Lower leg skin (tissue), 4 donors: ENCODE results near the gene LMO4. TPM values are rescaled to one million over a fixed set of nuclear protein-coding genes. Genes with fewer than 3 reads are reported as not detected.

Experiments
- DNase-seq, 2 donors: peaks; one replicate each; pipeline ENCODE4 v3.0.0-alpha.2; 2019; ENCODE audit warnings: low spot score in 2 of 2
- H3K4me3 ChIP-seq: fragments of 200-600 bp; sonication (generic); 2 replicates; pipeline ENCODE4 v1.5.1; 2017; ENCODE audit warnings: mild to moderate bottlenecking, low read depth; ENCODE audit not compliant: poor library complexity, severe bottlenecking
- POLR2A ChIP-seq, 2 donors: fragments of 450-650 bp; IDR thresholded peaks; one replicate each; pipeline ENCODE4 v1.6.1; 2016 to 2017; ENCODE audit warnings: antibody characterized with exemption in 2 of 2, mild to moderate bottlenecking in 1 of 2, moderate library complexity in 1 of 2
- WGBS, 2 donors: methylation state at CpG; one replicate each; pipeline ENCODE4 v1.1.5; 2018; 5-methylcytosine and 5-hydroxymethylcytosine counted together
- intact Hi-C: fragments of 100-400 bp; cut with DNase I; formaldehyde crosslinking; loops from one replicate; pipeline ENCODE4 v1.15.0; 2023; ENCODE audit warnings: low total_unique reads
- total RNA-seq, 4 donors: library from RNA; depleted of rRNA; stranded (reverse); fragments of >200 nt; gene quantifications; one replicate each; pipeline ENCODE4 v1.1.0, GENCODE V29; 2016
- TF ChIP-seq, protein P1 (sequence below), 3 donors: fragments of 450-650 bp; IDR thresholded peaks; one replicate each; pipeline ENCODE4 v1.5.1; 2016; ENCODE audit warnings: antibody characterized with exemption in 3 of 3, mild to moderate bottlenecking in 3 of 3, moderate library complexity in 2 of 3

LMO4 gene
- total RNA-seq, 4 donors from 2014 or later = 21.2 to 63.3 (median 43.5) TPM

DNA sequence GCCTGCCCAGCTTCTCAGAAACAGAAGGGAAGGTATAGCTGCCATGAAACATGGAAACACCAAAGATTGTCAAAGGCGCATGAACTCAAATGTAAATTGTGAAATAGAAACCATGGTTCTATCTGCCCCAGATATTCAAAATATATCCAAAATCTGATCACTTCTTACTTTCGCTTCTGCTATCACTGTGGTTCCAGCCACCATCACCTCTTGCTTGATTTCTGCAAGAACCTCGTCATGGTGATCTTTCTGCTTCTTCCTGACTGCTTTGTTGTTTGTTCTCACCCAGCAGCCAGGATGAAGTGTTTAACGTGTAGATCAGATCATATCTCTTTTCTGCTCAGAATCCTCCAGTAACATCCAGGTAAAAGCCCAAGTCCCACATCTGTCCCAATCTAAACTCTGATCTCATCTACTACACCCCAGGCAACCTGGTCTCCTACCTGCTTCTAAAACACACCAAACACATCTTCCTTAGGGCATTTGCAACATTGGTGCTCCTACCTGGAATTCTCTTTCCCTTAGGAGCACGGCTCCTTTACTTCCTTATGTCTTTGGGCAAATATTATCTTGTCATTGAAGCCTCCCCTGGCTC, 10.5 kb upstream of the LMO4 start:
- DNase-seq = no peak
- H3K4me3 ChIP-seq = no peak overlapping the region
- intact Hi-C loops = no loop called here
- TF ChIP-seq, protein P1, sequence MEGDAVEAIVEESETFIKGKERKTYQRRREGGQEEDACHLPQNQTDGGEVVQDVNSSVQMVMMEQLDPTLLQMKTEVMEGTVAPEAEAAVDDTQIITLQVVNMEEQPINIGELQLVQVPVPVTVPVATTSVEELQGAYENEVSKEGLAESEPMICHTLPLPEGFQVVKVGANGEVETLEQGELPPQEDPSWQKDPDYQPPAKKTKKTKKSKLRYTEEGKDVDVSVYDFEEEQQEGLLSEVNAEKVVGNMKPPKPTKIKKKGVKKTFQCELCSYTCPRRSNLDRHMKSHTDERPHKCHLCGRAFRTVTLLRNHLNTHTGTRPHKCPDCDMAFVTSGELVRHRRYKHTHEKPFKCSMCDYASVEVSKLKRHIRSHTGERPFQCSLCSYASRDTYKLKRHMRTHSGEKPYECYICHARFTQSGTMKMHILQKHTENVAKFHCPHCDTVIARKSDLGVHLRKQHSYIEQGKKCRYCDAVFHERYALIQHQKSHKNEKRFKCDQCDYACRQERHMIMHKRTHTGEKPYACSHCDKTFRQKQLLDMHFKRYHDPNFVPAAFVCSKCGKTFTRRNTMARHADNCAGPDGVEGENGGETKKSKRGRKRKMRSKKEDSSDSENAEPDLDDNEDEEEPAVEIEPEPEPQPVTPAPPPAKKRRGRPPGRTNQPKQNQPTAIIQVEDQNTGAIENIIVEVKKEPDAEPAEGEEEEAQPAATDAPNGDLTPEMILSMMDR (IDR thresholded peaks at IDR 0.05) = no peak
- TF ChIP-seq POLR2A (IDR thresholded peaks at IDR 0.05) = no peak
- 63 to 64% methylated on average over 5 of the region's 5 CpGs for WGBS, 2 donors

DNA sequence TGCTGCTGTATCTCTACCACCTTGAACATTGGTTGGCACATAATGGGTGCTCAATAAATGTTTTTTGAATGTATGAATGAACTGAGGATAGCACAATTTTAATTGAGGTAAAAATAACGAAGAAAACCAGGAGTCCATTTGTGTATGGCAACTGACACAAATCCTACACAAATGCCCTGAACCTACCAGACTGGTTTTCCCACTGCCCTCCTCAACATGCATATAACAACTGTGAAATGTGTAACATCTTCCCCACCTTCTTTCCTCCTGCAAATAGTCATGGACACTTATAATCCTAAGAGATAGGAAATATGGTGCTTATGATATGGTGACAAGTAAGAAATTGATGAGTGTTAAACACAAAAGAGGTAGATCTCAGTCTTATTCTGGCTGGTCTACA, 9.9 kb upstream of the LMO4 start:
- WGBS, 2 donors = 60 to 70% methylated on average over 1 of the region's 1 CpG
- TF ChIP-seq, protein P1 (IDR thresholded peaks at IDR 0.05) = no peak
- TF ChIP-seq POLR2A (IDR thresholded peaks at IDR 0.05) = no peak
- intact Hi-C loops = no loop called here
- DNase-seq = no peak
- H3K4me3 ChIP-seq = no peak overlapping the region

DNA sequence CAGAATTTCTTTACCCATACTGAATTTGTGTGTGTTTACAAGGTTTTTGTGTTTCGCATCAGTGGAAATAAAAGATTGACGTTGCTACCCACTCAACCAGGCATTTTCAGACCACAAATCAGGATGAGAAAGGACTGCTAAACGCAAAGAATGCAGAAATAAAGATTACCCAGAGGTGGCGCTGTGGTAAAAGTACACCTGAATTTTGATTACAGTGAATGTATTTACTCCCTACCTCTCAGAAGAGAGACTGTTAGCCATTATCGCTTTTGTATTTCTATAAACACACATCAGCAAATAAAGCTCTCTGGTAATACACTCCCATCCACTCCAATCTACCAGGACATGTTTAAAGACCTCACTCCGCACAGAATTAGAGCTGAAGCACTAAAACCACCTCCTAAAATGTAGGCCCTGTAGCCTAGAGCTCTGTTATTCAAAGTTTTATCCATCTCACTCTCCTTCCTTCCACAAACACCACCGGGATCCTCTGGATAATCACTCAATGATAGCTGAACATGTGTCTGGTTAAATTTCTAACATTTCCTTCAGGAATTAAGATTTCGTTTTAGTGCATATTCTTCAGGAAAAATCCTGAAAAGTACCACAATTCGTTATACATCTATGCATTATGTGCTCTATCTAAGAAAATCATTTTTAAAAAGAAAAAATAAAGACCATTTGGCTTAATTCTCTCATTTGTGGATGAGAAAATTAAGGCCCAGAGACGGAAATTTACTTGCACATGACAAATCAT, 2.5 kb upstream of the LMO4 start:
- intact Hi-C loops = no loop called here
- TF ChIP-seq, protein P1 (IDR thresholded peaks at IDR 0.05) = peak in 1 of 3 donors; percentile 30
- TF ChIP-seq POLR2A (IDR thresholded peaks at IDR 0.05) = no peak
- H3K4me3 ChIP-seq = no peak overlapping the region
- DNase-seq = no peak
- 43 to 45% methylated on average over 10 of the region's 10 CpGs for WGBS, 2 donors

DNA sequence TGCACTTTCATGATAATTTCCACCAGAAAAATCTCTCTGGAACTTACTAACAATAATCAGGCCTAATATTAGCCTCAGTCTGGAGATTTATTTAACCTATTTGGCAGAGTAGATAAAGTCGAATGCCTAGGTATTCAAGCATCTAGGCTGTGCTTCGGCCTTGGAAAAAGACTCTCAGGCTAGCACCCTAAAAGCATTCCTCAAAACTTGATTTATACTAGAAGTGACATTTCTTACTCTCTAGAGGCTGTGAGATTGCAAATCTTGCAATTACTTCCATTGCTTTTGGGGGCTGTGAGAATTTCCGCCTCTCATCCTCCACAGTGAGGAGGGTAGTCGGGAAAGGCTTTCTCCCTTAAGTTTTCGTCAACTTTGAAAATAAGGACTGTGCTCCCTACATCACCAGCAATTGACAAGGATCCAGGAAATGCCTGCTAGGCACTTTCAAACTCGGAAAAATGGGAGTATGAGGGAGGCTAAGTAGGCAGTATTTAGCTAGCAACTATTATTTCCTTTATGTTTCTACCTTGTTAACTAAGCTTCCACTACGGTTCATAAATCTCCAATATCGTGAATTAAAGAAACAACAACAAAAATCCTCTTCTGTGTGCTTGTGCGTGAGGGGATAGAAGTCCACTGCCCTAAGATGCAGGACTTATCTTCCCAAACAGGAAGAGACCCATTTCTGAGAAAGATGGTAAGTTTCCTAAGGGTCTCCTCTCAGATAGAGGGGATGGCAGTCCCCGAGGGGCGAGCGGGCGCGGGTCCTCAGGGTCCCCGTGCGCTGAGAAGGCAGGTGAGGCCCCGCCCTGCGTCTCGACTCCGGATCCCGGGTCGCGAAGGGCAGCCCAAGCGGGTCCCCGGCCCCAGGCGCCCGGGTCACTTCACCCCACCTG, 1.1 kb upstream of the LMO4 start:
- intact Hi-C loops = no loop called here

DNA sequence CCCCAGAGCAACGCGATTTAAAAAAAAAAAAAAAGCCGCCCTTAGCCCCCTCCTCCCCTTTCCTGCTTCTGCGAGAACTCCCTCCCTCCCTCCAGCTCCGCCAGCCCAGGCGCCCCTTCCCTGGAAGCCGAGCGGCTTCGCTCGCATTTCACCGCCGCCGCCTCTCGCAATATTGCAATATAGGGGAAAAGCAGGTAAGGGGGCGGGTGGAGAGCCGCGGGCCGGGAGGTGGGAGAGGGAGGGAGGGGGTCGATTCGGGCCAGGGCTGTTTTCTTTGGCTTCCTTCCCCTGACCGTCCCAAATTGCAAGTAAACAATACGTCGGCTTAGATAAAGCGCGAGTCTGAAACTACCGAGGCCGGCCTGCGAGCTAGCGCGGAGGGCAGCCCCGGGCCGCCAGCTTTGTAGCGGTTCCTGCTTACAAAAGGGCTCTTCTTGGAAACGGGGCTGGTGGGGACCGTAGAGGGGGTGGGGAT, 408 bp downstream of the LMO4 start:
- intact Hi-C loops = no loop called here
- WGBS, 2 donors = 1% methylated on average over 32 to 35 of the region's 35 CpGs
- peak in 1 of 2 donors; percentile 91 for DNase-seq
- H3K4me3 ChIP-seq = peak overlapping the region; percentile 98
- TF ChIP-seq, protein P1 (IDR thresholded peaks at IDR 0.05) = no peak
- TF ChIP-seq POLR2A (IDR thresholded peaks at IDR 0.05) = no peak

More for the DNA sequence above, 1.1 kb upstream of the LMO4 start:
- DNase-seq = no peak
- TF ChIP-seq, protein P1 (IDR thresholded peaks at IDR 0.05) = no peak
- no peak for TF ChIP-seq POLR2A (IDR thresholded peaks at IDR 0.05)
- peak overlapping the region; percentile 30 for H3K4me3 ChIP-seq
- 9% methylated on average over 27 of the region's 27 CpGs for WGBS, 2 donors
